ENCODE data around the gene KRTAP17-1.
"Not testable (repeated sequence)": the region's sequence is repeated elsewhere in the genome, so short reads cannot be mapped to it uniquely, and the experiment has no call there.

Gene KRTAP17-1

GRCh38 chr17:41315204-41315794, at the start of gene KRTAP17-1:
TSS of gene KRTAP17-1 (minus strand) at chr17:41315710. CDS start at chr17:41315650, 60 bp downstream.
- DNase-seq (ENCODE audit: low read depth in 2 of 2), result no peak

- DNase-seq (ENCODE audit: low read depth in 2 of 2), result no peak
These were observed 48.4 kb upstream of the KRTAP17-1 start for GRCh38 chr17:41363881-41364280.

- no peak for DNase-seq (ENCODE audit: low read depth in 2 of 2)
These were observed 44.9 kb upstream of the KRTAP17-1 start for GRCh38 chr17:41360296-41360995.

GRCh38 chr17:41354536-41354935, 39.0 kb upstream of the KRTAP17-1 start:
- DNase-seq (ENCODE audit: low read depth in 2 of 2), result no peak

- no peak for DNase-seq (ENCODE audit: low read depth in 2 of 2)
These were observed 37.3 kb upstream of the KRTAP17-1 start for GRCh38 chr17:41352597-41353366.

GRCh38 chr17:41351177-41351576, 35.7 kb upstream of the KRTAP17-1 start:
- DNase-seq (ENCODE audit: low read depth in 2 of 2), result no peak

GRCh38 chr17:41350381-41350878, 34.9 kb upstream of the KRTAP17-1 start, which contains the start of gene KRT33A:
TSS of gene KRT33A (minus strand) at chr17:41350828. CDS start at chr17:41350767, 61 bp downstream.
- DNase-seq (ENCODE audit: low read depth in 2 of 2), result not testable (repeated sequence)

GRCh38 chr17:41347869-41348760, 32.6 kb upstream of the KRTAP17-1 start:
- DNase-seq (ENCODE audit: low read depth in 2 of 2), result no peak

GRCh38 chr17:41346421-41346820, 30.9 kb upstream of the KRTAP17-1 start:
- not testable (repeated sequence) for DNase-seq (ENCODE audit: low read depth in 2 of 2)

- DNase-seq (ENCODE audit: low read depth in 2 of 2), result no peak
These were observed 30.5 kb upstream of the KRTAP17-1 start for GRCh38 chr17:41345992-41346391.

- no peak for DNase-seq (ENCODE audit: low read depth in 2 of 2)
These were observed 27.5 kb upstream of the KRTAP17-1 start for GRCh38 chr17:41343029-41343428.

GRCh38 chr17:41340934-41341861, 25.7 kb upstream of the KRTAP17-1 start:
- DNase-seq (ENCODE audit: low read depth in 2 of 2), result peak; percentile 17 to 38

GRCh38 chr17:41340494-41340893, 25.0 kb upstream of the KRTAP17-1 start:
- no peak for DNase-seq (ENCODE audit: low read depth in 2 of 2)

- DNase-seq (ENCODE audit: low read depth in 2 of 2), result no peak
These were observed 24.2 kb upstream of the KRTAP17-1 start for GRCh38 chr17:41339571-41340172.

GRCh38 chr17:41338961-41339485, 23.5 kb upstream of the KRTAP17-1 start:
- DNase-seq (ENCODE audit: low read depth in 2 of 2), result no peak

GRCh38 chr17:41335747-41336146, 20.2 kb upstream of the KRTAP17-1 start:
- no peak for DNase-seq (ENCODE audit: low read depth in 2 of 2)

- DNase-seq (ENCODE audit: low read depth in 2 of 2), result no peak
These were observed 19.1 kb upstream of the KRTAP17-1 start for GRCh38 chr17:41334385-41335305.

GRCh38 chr17:41333836-41334235, 18.3 kb upstream of the KRTAP17-1 start:
- DNase-seq (ENCODE audit: low read depth in 2 of 2), result no peak

Measured in stimulated activated CD4-positive, alpha-beta T cell treated with anti-CD3 and anti-CD28 coated beads, Interleukin-15, amount 100 ng/mL, for 48 hours (primary cell).